Endodermal cell (in vitro differentiated cells): ENCODE data around the gene CACTIN. TPM values are rescaled to one million over a fixed set of nuclear protein-coding genes. Genes with fewer than 3 reads are reported as not detected.

ENCODE experiments used
- DNase-seq: peaks from one replicate; pipeline ENCODE4 v3.0.0-alpha.2; 2017
- H3K27ac ChIP-seq: 2 replicates; pipeline ENCODE4 v1.5.1; 2013; ENCODE audit warnings: mild to moderate bottlenecking, low read depth, low read length, moderate library complexity
- H3K27me3 ChIP-seq: 2 replicates; pipeline ENCODE4 v1.6.1; 2013; ENCODE audit warnings: mild to moderate bottlenecking, low read length, moderate library complexity; ENCODE audit not compliant: insufficient read depth, control insufficient read depth, poor library complexity, severe bottlenecking
- H3K36me3 ChIP-seq: 2 replicates; pipeline ENCODE4 v1.7.0; 2013; ENCODE audit warnings: mild to moderate bottlenecking, low read length, moderate library complexity; ENCODE audit not compliant: control insufficient read depth, insufficient read depth
- H3K4me1 ChIP-seq: one replicate; pipeline ENCODE4 v1.7.0; 2013; ENCODE audit warnings: low read length; ENCODE audit not compliant: control insufficient read depth, insufficient read depth
- H3K4me3 ChIP-seq: 2 replicates; pipeline ENCODE4 v1.5.1; 2013; ENCODE audit warnings: mild to moderate bottlenecking, low read length, moderate library complexity
- H3K9ac ChIP-seq: 2 replicates; pipeline ENCODE4 v1.6.1; 2013; ENCODE audit warnings: mild to moderate bottlenecking, low read length, moderate library complexity; ENCODE audit not compliant: poor library complexity, severe bottlenecking; ENCODE audit errors: extremely low read depth
- H3K9me3 ChIP-seq: 2 replicates; pipeline ENCODE4 v1.6.1; 2013; ENCODE audit warnings: mild to moderate bottlenecking, low read length, moderate library complexity; ENCODE audit not compliant: control insufficient read depth
- H3K27ac Mint-ChIP-seq: 2 replicates; pipeline ENCODE4 v1.8.0; 2020; ENCODE audit warnings: mixed read lengths
- H3K27me3 Mint-ChIP-seq: 2 replicates; pipeline ENCODE4 v1.8.0; 2021; ENCODE audit warnings: mild to moderate bottlenecking, mixed read lengths; ENCODE audit not compliant: insufficient read depth
- H3K36me3 Mint-ChIP-seq: 2 replicates; pipeline ENCODE4 v1.8.0; 2020; ENCODE audit warnings: low read depth, mixed read lengths
- H3K4me1 Mint-ChIP-seq: 2 replicates; pipeline ENCODE4 v1.8.0; 2020; ENCODE audit warnings: mixed read lengths
- H3K4me3 Mint-ChIP-seq: 2 replicates; pipeline ENCODE4 v1.8.0; 2020; ENCODE audit warnings: mild to moderate bottlenecking, moderate library complexity, mixed read lengths
- H3K9me3 Mint-ChIP-seq: 2 replicates; pipeline ENCODE4 v1.8.0; 2020; ENCODE audit warnings: mild to moderate bottlenecking, mixed read lengths
- CTCF ChIP-seq: fragments of 200-600 bp; sonication (generic); conservative IDR thresholded peaks from 2 replicates; pipeline ENCODE4 v1.5.0; 2021; ENCODE audit warnings: antibody characterized with exemption, mild to moderate bottlenecking
- WGBS, 2 experiments: methylation state at CpG; one replicate each; pipeline versions ENCODE4 v1.1.5 to v1.1.7; 2013; ENCODE audit warnings: missing lambda C conversion rate in 2 of 2, mixed read lengths in 1 of 2; ENCODE audit not compliant: insufficient coverage in 1 of 2, insufficient read length in 1 of 2; 5-methylcytosine and 5-hydroxymethylcytosine counted together
- total RNA-seq, 2 donors: library from RNA; stranded (reverse); fragmentation: NEBNext Ultra II Directional in 1 of 2; extraction: Animal tissue kit (Norgen Biotek cat#: 25700) in 1 of 2; gene quantifications; 2 replicates in 1 of 2; 3 replicates in 1 of 2; pipeline ENCODE4 v1.2.1, GENCODE V29; 2021

CACTIN gene
- total RNA-seq, 2 donors from 2014 or later = 31.5 to 33.5 TPM

- Histone ChIP-seq H3K9me3 (no peaks in the 10 kb centered on the region), H3K4me1 (no peaks in the 10 kb centered on the region), H3K36me3 (no peaks in the 10 kb centered on the region), H3K4me3 (no peak overlapping the region), H3K9ac (no peak overlapping the region), H3K27me3 (peaks cover 12% of the 10 kb centered on the region), H3K27ac (no peak overlapping the region)
- H3K4me3 Mint-ChIP-seq = no peak overlapping the region
- H3K9me3 Mint-ChIP-seq = no peaks in the 10 kb centered on the region
- 95% methylated on average over 11 of the region's 12 CpGs for WGBS, 2 experiments
- TF ChIP-seq CTCF = no peak
- no peaks in the 10 kb centered on the region for H3K27me3 Mint-ChIP-seq
- no peaks in the 10 kb centered on the region for H3K36me3 Mint-ChIP-seq
- no peaks in the 10 kb centered on the region for H3K4me1 Mint-ChIP-seq
- H3K27ac Mint-ChIP-seq = no peak overlapping the region
- DNase-seq = no peak
These were observed 25.6 kb downstream of the CACTIN start for GRCh38 chr19:3601021-3601420.

GRCh38 chr19:3599776-3600187 is 26.8 kb downstream of the CACTIN start:
- Mint-ChIP-seq H3K4me3 (no peak overlapping the region), H3K27me3 (peaks cover 2% of the 10 kb centered on the region), H3K36me3 (no peaks in the 10 kb centered on the region), H3K4me1 (no peaks in the 10 kb centered on the region), H3K9me3 (no peaks in the 10 kb centered on the region), H3K27ac (no peak overlapping the region)
- H3K9ac ChIP-seq = no peak overlapping the region
- no peaks in the 10 kb centered on the region for H3K27me3 ChIP-seq
- peak; percentile 68 for TF ChIP-seq CTCF
- no peak overlapping the region for H3K4me3 ChIP-seq
- no peaks in the 10 kb centered on the region for H3K9me3 ChIP-seq
- no peaks in the 10 kb centered on the region for H3K36me3 ChIP-seq
- DNase-seq = peak; percentile 81
- no peak overlapping the region for H3K27ac ChIP-seq
- no peaks in the 10 kb centered on the region for H3K4me1 ChIP-seq
- 90 to 93% methylated on average over 23 to 28 of the region's 28 CpGs for WGBS, 2 experiments

DNA sequence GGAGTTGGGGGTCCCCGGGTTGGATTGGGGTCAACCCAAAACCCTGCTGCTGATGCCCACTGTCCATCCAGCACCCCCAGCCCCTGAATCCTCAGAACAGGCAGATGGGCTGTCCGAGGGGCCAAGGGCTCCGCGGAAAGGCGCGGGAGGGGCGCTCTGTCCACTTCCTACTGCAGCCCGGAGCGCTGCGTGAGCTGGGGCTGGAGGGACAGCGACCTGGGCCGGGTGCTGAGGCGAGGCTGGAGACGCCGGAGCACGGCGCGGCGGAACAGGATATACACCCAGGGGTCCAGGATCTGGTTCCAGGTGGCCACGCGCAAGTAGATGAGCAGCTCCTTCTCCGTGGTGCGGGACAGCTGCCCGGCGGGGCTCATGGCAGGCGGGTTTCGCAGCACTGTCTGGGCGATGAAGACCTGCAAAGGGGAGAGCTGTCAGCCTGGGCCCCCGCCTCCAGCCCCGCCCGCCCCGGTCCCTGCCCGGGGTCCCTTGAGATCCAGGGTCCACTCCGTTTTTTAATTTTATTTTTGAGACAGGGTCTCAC is 31.0 kb downstream of the CACTIN start:
- H3K4me1 Mint-ChIP-seq = no peaks in the 10 kb centered on the region

More for the DNA sequence above, 31.0 kb downstream of the CACTIN start:
- H3K36me3 ChIP-seq = no peaks in the 10 kb centered on the region
- TF ChIP-seq CTCF = no peak
- H3K9me3 Mint-ChIP-seq = peaks cover 4% of the 10 kb centered on the region
- DNase-seq = peak; percentile 31
- no peak overlapping the region for H3K4me3 Mint-ChIP-seq
- peaks cover 26% of the 10 kb centered on the region for H3K27me3 Mint-ChIP-seq
- WGBS, 2 experiments = 88% methylated on average over 28 to 34 of the region's 34 CpGs
- no peak overlapping the region for H3K9ac ChIP-seq
- no peak overlapping the region for H3K4me3 ChIP-seq
- H3K4me1 ChIP-seq = no peaks in the 10 kb centered on the region
- no peak overlapping the region for H3K27ac Mint-ChIP-seq
- no peaks in the 10 kb centered on the region for H3K36me3 Mint-ChIP-seq
- H3K27me3 ChIP-seq = peaks cover 9% of the 10 kb centered on the region
- no peaks in the 10 kb centered on the region for H3K9me3 ChIP-seq
- H3K27ac ChIP-seq = no peak overlapping the region
